Measurements from ENCODE around the gene TMEM270. TPM values are rescaled to one million over a fixed set of nuclear protein-coding genes. Genes with fewer than 3 reads are reported as not detected.
"Not testable (repeated sequence)": the region's sequence is repeated elsewhere in the genome, so short reads cannot be mapped to it uniquely, and the experiment has no call there.

The TMEM270 gene
- total RNA-seq, 2 donors from 2014 or later: not detected

- peaks cover 0 to 23% of the 10 kb centered on the region in 2 donors for H3K4me1 ChIP-seq
- H3K27me3 ChIP-seq: no peaks in the 10 kb centered on the region
- H3K9me3 ChIP-seq: no peaks in the 10 kb centered on the region
- no peaks in the 10 kb centered on the region for H3K36me3 ChIP-seq
- no peak overlapping the region for H3K27ac ChIP-seq
- no peak for DNase-seq (ENCODE audit: low spot score)
- TF ChIP-seq CTCF (IDR thresholded peaks at IDR 0.05): no peak
- H3K4me3 ChIP-seq: no peak overlapping the region
These were observed 29.4 kb upstream of the TMEM270 start for GRCh38 chr7:73831584-73831833.

- no peak for TF ChIP-seq CTCF (IDR thresholded peaks at IDR 0.05)
- Histone ChIP-seq H3K4me1 (peaks cover 0 to 23% of the 10 kb centered on the region in 2 donors), H3K9me3 (no peaks in the 10 kb centered on the region), H3K4me3 (no peak overlapping the region), H3K36me3 (no peaks in the 10 kb centered on the region), H3K27me3 (no peaks in the 10 kb centered on the region), H3K27ac (no peak overlapping the region)
- no peak for DNase-seq (ENCODE audit: low spot score)
These were observed 28.9 kb upstream of the TMEM270 start for GRCh38 chr7:73831834-73832651.

GRCh38 chr7:73832806-73833205, 28.2 kb upstream of the TMEM270 start:
- no peak overlapping the region for H3K4me3 ChIP-seq

GRCh38 chr7:73833251-73833919, 27.6 kb upstream of the TMEM270 start:
- no peaks in the 10 kb centered on the region for H3K9me3 ChIP-seq
- no peak for TF ChIP-seq CTCF (IDR thresholded peaks at IDR 0.05)
- no peak overlapping the region for H3K4me3 ChIP-seq
- no peak overlapping the region for H3K27ac ChIP-seq
- peaks cover 0 to 11% of the 10 kb centered on the region in 2 donors for H3K4me1 ChIP-seq
- H3K36me3 ChIP-seq: no peaks in the 10 kb centered on the region
- DNase-seq (ENCODE audit: low spot score): no peak
- H3K27me3 ChIP-seq: no peaks in the 10 kb centered on the region

More at GRCh38 chr7:73832806-73833205, 28.2 kb upstream of the TMEM270 start:
- Histone ChIP-seq H3K9me3 (no peaks in the 10 kb centered on the region), H3K36me3 (no peaks in the 10 kb centered on the region), H3K27me3 (no peaks in the 10 kb centered on the region), H3K4me1 (peaks cover 0 to 17% of the 10 kb centered on the region in 2 donors), H3K27ac (no peak overlapping the region)
- no peak for DNase-seq (ENCODE audit: low spot score)
- no peak for TF ChIP-seq CTCF (IDR thresholded peaks at IDR 0.05)

GRCh38 chr7:73834626-73835191, 26.2 kb upstream of the TMEM270 start:
- Histone ChIP-seq H3K27ac (no peak overlapping the region), H3K4me1 (peaks cover 0 to 7% of the 10 kb centered on the region in 2 donors), H3K9me3 (no peaks in the 10 kb centered on the region), H3K36me3 (no peaks in the 10 kb centered on the region), H3K27me3 (no peaks in the 10 kb centered on the region), H3K4me3 (no peak overlapping the region)
- no peak for TF ChIP-seq CTCF (IDR thresholded peaks at IDR 0.05)
- no peak for DNase-seq (ENCODE audit: low spot score)

GRCh38 chr7:73837167-73837566, 23.8 kb upstream of the TMEM270 start:
- not testable (repeated sequence) for H3K4me1 ChIP-seq; H3K27me3 ChIP-seq; H3K9me3 ChIP-seq; H3K4me3 ChIP-seq; DNase-seq (ENCODE audit: low spot score); H3K36me3 ChIP-seq; H3K27ac ChIP-seq
